ENCODE data around the gene MEAK7. TPM values are rescaled to one million over a fixed set of nuclear protein-coding genes. Genes with fewer than 3 reads are reported as not detected.

MEAK7 gene
- total RNA-seq, 2 experiments from 2014 or later = 21.1 to 22.4 TPM

DNA sequence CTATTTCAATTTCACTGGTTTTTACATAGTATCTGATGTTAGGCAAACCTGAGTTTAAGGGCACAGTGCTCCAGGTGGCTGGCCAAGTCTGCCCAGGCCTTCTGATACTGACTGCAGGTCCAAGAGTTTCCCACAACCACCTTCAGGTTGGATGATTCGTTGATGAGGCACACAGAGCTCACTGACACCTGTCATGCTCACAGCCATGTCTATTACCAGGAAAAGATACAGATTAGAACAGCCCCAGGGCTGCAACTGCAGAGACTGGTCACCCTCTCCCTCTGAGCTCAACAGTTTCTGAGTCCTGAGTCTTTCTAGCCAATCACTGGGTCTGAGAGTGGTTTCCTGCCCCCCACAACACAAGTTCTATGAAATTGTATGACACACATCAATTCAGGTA lies 37.2 kb downstream of the MEAK7 start:
- DNase-seq = no peak
- intact Hi-C loops (cut with micrococcal nuclease) = no loop called here
- ATAC-seq = no peak
- no peak overlapping the region for H3K4me3 Mint-ChIP-seq
- no peaks in the 10 kb centered on the region for H3K27me3 Mint-ChIP-seq
- H3K36me3 Mint-ChIP-seq (ENCODE audit: low read depth) = peaks cover 31% of the 10 kb centered on the region
- ChIA-PET POLR2A (no interaction called here), CTCF (no interaction called here)
- H3K9me3 Mint-ChIP-seq = peaks cover 24% of the 10 kb centered on the region
- no peak overlapping the region for H3K27ac Mint-ChIP-seq
- TF ChIP-seq, protein P1, sequence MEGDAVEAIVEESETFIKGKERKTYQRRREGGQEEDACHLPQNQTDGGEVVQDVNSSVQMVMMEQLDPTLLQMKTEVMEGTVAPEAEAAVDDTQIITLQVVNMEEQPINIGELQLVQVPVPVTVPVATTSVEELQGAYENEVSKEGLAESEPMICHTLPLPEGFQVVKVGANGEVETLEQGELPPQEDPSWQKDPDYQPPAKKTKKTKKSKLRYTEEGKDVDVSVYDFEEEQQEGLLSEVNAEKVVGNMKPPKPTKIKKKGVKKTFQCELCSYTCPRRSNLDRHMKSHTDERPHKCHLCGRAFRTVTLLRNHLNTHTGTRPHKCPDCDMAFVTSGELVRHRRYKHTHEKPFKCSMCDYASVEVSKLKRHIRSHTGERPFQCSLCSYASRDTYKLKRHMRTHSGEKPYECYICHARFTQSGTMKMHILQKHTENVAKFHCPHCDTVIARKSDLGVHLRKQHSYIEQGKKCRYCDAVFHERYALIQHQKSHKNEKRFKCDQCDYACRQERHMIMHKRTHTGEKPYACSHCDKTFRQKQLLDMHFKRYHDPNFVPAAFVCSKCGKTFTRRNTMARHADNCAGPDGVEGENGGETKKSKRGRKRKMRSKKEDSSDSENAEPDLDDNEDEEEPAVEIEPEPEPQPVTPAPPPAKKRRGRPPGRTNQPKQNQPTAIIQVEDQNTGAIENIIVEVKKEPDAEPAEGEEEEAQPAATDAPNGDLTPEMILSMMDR (IDR thresholded peaks at IDR 0.05) = no peak
- H3K4me1 Mint-ChIP-seq (ENCODE audit: low read depth) = no peaks in the 10 kb centered on the region

DNA sequence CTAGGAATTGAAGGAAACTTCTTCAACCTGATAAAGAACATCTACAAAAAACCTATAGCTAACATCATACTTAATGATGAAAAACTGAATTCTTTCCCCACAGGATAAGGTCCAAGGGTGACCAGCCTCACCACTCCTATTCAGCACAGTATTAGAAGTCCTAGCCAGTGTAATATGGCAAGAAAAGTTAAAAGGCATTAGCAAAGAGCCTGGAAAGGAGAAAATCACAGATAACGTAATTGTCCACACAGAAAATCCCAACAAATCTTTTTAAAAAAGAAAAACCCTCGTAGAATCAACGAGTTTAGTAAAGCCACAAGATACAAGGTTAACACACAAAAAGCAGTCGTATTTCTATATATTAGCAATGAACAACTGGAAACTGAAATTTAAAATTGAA lies 37.8 kb downstream of the MEAK7 start:
- POLR2A ChIA-PET = no interaction called here

DNA sequence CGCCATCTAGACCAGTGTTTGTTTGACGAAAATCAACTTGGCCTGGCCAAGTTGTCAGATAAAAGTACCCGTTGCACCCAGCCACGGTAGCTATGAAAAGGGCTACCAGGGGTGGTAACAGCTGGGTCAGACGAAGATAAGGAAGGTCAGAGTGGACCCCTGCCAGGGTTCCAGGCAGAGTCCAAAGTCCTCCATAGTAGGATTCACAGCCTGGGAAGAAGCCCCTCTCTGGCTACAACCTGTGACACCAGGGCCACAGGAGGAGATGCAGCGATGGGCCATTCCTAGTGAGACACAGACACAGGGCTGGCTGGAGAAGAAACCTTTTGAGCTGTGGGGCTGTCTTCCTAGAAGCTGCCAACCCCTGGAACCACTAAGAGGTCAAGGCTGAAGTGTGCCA lies 39.3 kb downstream of the MEAK7 start:
- Mint-ChIP-seq H3K4me3 (no peak overlapping the region), H3K27ac (no peak overlapping the region), H3K27me3 (no peaks in the 10 kb centered on the region), H3K4me1 (ENCODE audit: low read depth) (no peaks in the 10 kb centered on the region), H3K36me3 (ENCODE audit: low read depth) (peaks cover 24% of the 10 kb centered on the region), H3K9me3 (peaks cover 17% of the 10 kb centered on the region)
- CTCF ChIA-PET = interaction anchor here (1.0 to 1.1 kb wide), 2 partner anchors 17 to 188 kb away, joined by 3 read pairs; no protein-coding TSS in a partner anchor
- DNase-seq = no peak
- TF ChIP-seq, protein P1 (IDR thresholded peaks at IDR 0.05) = no peak
- intact Hi-C loops (cut with micrococcal nuclease) = no loop called here
- POLR2A ChIA-PET = no interaction called here
- ATAC-seq = no peak

More for the DNA sequence above, 37.8 kb downstream of the MEAK7 start:
- no peaks in the 10 kb centered on the region for H3K4me1 Mint-ChIP-seq (ENCODE audit: low read depth)
- no peaks in the 10 kb centered on the region for H3K27me3 Mint-ChIP-seq
- TF ChIP-seq, protein P1 (IDR thresholded peaks at IDR 0.05) = no peak
- H3K9me3 Mint-ChIP-seq = peaks cover 19% of the 10 kb centered on the region
- ATAC-seq = no peak
- DNase-seq = no peak
- CTCF ChIA-PET = interaction anchor here (1.1 kb wide), 1 partner anchor 279 kb away, joined by 3 read pairs; no protein-coding TSS in a partner anchor
- intact Hi-C loops (cut with micrococcal nuclease) = no loop called here
- H3K27ac Mint-ChIP-seq = no peak overlapping the region
- H3K4me3 Mint-ChIP-seq = no peak overlapping the region
- H3K36me3 Mint-ChIP-seq (ENCODE audit: low read depth) = peaks cover 26% of the 10 kb centered on the region

DNA sequence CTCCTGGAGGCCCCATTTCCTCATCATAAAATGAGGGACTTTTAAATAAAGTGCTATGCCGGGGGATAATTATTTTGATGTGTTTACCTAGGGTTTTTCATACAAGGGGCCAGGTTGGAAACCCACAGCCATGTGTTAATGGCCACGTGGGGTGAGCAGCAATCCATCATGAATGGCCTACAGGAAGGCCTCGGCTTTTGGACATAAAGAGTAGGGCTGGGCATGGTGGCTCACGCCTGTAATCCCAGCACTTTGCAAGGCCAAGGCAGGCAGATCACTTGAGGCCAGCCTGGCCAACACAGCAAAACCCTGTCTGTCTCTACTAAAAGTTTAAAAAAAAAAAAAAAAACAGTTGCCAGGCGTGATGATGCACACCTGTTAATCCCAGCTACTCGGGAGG lies 40.3 kb downstream of the MEAK7 start:
- ATAC-seq (no peak), DNase-seq (no peak)
- CTCF ChIA-PET = interaction anchor here (0.6 kb wide), 1 partner anchor 55 kb away, joined by 3 read pairs; no protein-coding TSS in a partner anchor
- Mint-ChIP-seq H3K27me3 (no peaks in the 10 kb centered on the region), H3K4me1 (ENCODE audit: low read depth) (no peaks in the 10 kb centered on the region), H3K9me3 (peaks cover 17% of the 10 kb centered on the region), H3K27ac (no peak overlapping the region), H3K4me3 (no peak overlapping the region), H3K36me3 (ENCODE audit: low read depth) (peaks cover 24% of the 10 kb centered on the region)
- TF ChIP-seq, protein P1 (IDR thresholded peaks at IDR 0.05) = no peak
- POLR2A ChIA-PET = no interaction called here
- intact Hi-C loops (cut with micrococcal nuclease) = no loop called here

- no peaks in the 10 kb centered on the region for H3K27me3 Mint-ChIP-seq
- H3K36me3 Mint-ChIP-seq (ENCODE audit: low read depth) = peaks cover 24% of the 10 kb centered on the region
- POLR2A ChIA-PET = no interaction called here
These were observed 41.2 kb downstream of the MEAK7 start for GRCh38 chr16:84463221-84463620.

More at GRCh38 chr16:84463221-84463620, 41.2 kb downstream of the MEAK7 start:
- CTCF ChIA-PET = no interaction called here
- DNase-seq = no peak
- TF ChIP-seq, protein P1 (IDR thresholded peaks at IDR 0.05) = no peak
- H3K4me1 Mint-ChIP-seq (ENCODE audit: low read depth) = no peaks in the 10 kb centered on the region
- peaks cover 17% of the 10 kb centered on the region for H3K9me3 Mint-ChIP-seq
- H3K27ac Mint-ChIP-seq = no peak overlapping the region
- intact Hi-C loops (cut with micrococcal nuclease) = no loop called here
- ATAC-seq = no peak
- no peak overlapping the region for H3K4me3 Mint-ChIP-seq
